Measurements from ENCODE around the gene ZCCHC17. TPM values are rescaled to one million over a fixed set of nuclear protein-coding genes. Genes with fewer than 3 reads are reported as not detected.

Gene ZCCHC17
- polyA plus RNA-seq, 1 experiment = 39.2 TPM

- Histone ChIP-seq H3K36me3 (ENCODE audit: control insufficient read depth, insufficient read depth, low read length) (no peaks in the 10 kb centered on the region), H3K4me3 (ENCODE audit: low read depth, low read length) (no peak overlapping the region), H3K27me3 (ENCODE audit: control insufficient read depth, insufficient read depth, low read length) (no peaks in the 10 kb centered on the region)
- ChIA-PET CTCF (interaction anchor here (1.1 to 11.0 kb wide), 8 partner anchors 9 to 212 kb away, joined by 4 to 387 read pairs (median 16); partner anchors contain the start of genes FABP3 and SERINC2), POLR2A (interaction anchor here (0.6 to 1.1 kb wide), 3 partner anchors 15 to 25 kb away, joined by 3 to 12 read pairs (median 3); partner anchors contain the start of gene SERINC2)
- no peak for DNase-seq (ENCODE audit: low read depth)
- no peak for TF ChIP-seq CTCF (IDR thresholded peaks at IDR 0.05; ENCODE audit: insufficient read depth, low read depth, low read length)
These were observed 100.7 kb downstream of the ZCCHC17 start for GRCh38 chr1:31397360-31398095.

GRCh38 chr1:31398246-31398645, 101.4 kb downstream of the ZCCHC17 start:
- CTCF ChIA-PET = interaction anchor here (11.0 kb wide), 1 partner anchor 20 kb away, joined by 387 read pairs; the partner anchor contains the start of gene SERINC2
- H3K4me3 ChIP-seq (ENCODE audit: low read depth, low read length) = no peak overlapping the region
- H3K27me3 ChIP-seq (ENCODE audit: control insufficient read depth, insufficient read depth, low read length) = no peaks in the 10 kb centered on the region
- no peak for TF ChIP-seq CTCF (IDR thresholded peaks at IDR 0.05; ENCODE audit: insufficient read depth, low read depth, low read length)
- POLR2A ChIA-PET = no interaction called here
- no peaks in the 10 kb centered on the region for H3K36me3 ChIP-seq (ENCODE audit: control insufficient read depth, insufficient read depth, low read length)
- DNase-seq (ENCODE audit: low read depth) = no peak

GRCh38 chr1:31399976-31400375, 103.1 kb downstream of the ZCCHC17 start:
- Histone ChIP-seq H3K27me3 (ENCODE audit: control insufficient read depth, insufficient read depth, low read length) (no peaks in the 10 kb centered on the region), H3K36me3 (ENCODE audit: control insufficient read depth, insufficient read depth, low read length) (no peaks in the 10 kb centered on the region), H3K4me3 (ENCODE audit: low read depth, low read length) (no peak overlapping the region)
- ChIA-PET CTCF (interaction anchor here (11.0 kb wide), 1 partner anchor 18 kb away, joined by 387 read pairs; the partner anchor contains the start of gene SERINC2), POLR2A (no interaction called here)
- TF ChIP-seq CTCF (IDR thresholded peaks at IDR 0.05; ENCODE audit: insufficient read depth, low read depth, low read length) = no peak
- DNase-seq (ENCODE audit: low read depth) = no peak

- CTCF ChIA-PET = interaction anchor here (11.0 kb wide), 1 partner anchor 18 kb away, joined by 387 read pairs; the partner anchor contains the start of gene SERINC2
- POLR2A ChIA-PET = no interaction called here
- H3K27me3 ChIP-seq (ENCODE audit: control insufficient read depth, insufficient read depth, low read length) = no peaks in the 10 kb centered on the region
- TF ChIP-seq CTCF (IDR thresholded peaks at IDR 0.05; ENCODE audit: insufficient read depth, low read depth, low read length) = no peak
- no peak overlapping the region for H3K4me3 ChIP-seq (ENCODE audit: low read depth, low read length)
- no peaks in the 10 kb centered on the region for H3K36me3 ChIP-seq (ENCODE audit: control insufficient read depth, insufficient read depth, low read length)
- DNase-seq (ENCODE audit: low read depth) = no peak
These were observed 103.6 kb downstream of the ZCCHC17 start for GRCh38 chr1:31400393-31400792.

- no peaks in the 10 kb centered on the region for H3K27me3 ChIP-seq (ENCODE audit: control insufficient read depth, insufficient read depth, low read length)
- ChIA-PET POLR2A (no interaction called here), CTCF (interaction anchor here (11.0 kb wide), 1 partner anchor 17 kb away, joined by 387 read pairs; the partner anchor contains the start of gene SERINC2)
- H3K4me3 ChIP-seq (ENCODE audit: low read depth, low read length) = no peak overlapping the region
- H3K36me3 ChIP-seq (ENCODE audit: control insufficient read depth, insufficient read depth, low read length) = no peaks in the 10 kb centered on the region
- DNase-seq (ENCODE audit: low read depth) = no peak
- no peak for TF ChIP-seq CTCF (IDR thresholded peaks at IDR 0.05; ENCODE audit: insufficient read depth, low read depth, low read length)
These were observed 104.4 kb downstream of the ZCCHC17 start for GRCh38 chr1:31401241-31401640.

Data from BJ (cell line).